ENCODE measurements around the gene ADISSP. TPM values are rescaled to one million over a fixed set of nuclear protein-coding genes. Genes with fewer than 3 reads are reported as not detected.

The ADISSP gene
- total and polyA plus RNA-seq, 2 donors (not counting 1 experiment from before 2014, with no cell fraction given) = 17.0 to 23.5 TPM

DNA sequence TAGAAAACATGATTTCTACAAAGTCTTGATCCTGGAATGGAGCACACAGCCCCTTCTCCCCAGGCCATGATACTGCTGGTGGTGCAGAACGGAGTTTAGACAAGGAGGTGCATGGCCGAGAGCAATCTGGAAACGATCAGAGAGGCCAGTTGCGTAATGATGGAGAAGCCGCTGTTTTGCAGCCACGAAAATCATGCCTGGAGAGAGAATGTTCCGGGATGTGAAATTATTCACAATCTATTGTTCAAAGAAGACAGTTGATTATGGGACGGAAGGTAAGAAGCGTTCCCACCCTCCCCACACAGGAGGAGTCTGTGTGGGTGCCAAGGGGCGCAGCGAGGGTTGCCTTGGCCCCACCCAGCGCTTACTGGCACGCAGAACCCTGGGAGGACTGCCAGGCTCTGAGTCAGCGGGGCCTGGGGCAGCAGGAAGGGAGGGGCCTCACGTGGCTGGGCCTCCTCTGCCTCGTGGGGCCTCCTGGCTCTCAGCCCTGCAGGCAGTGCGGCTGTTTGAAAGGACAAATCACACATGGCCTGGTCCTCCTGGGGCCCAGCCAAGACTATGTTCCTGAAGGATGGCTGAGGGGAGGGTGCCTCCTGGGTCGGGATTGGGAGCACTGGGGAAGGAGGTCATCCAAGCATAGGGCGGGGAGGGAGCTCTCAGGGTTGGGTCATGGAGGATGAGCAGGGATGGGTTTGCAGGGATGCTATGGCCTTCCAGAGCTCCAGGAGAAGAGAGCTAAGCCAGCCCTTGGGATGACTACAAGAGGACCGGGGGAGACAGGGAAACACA, 44.1 kb upstream of the ADISSP start:
- peak overlapping the region; percentile 85 for H3K4me2 ChIP-seq (ENCODE audit: extremely low read depth, insufficient read depth, low read length)
- H3K36me3 ChIP-seq (ENCODE audit: control insufficient read depth, insufficient read depth, low read length) = no peaks in the 10 kb centered on the region
- no peaks in the 10 kb centered on the region for H4K20me1 ChIP-seq (ENCODE audit: control insufficient read depth, extremely low read depth, insufficient read depth, low read length)
- peak overlapping the region; percentile 39 to 46 (median 45) for H3K4me3 ChIP-seq (replicated peaks in 1 of 4; ENCODE audit: control extremely low read depth in 1 of 4, insufficient read depth in 1 of 4, low read depth in 3 of 4, low read length in 4 of 4)
- no peaks in the 10 kb centered on the region for H3K27me3 ChIP-seq (ENCODE audit: control insufficient read depth, insufficient read depth, low read length)
- H3K9me3 ChIP-seq (ENCODE audit: control insufficient read depth, insufficient read depth, low read depth, low read length) = no peaks in the 10 kb centered on the region
- no peak overlapping the region for H2AFZ ChIP-seq (ENCODE audit: low read length)
- peaks cover 36% of the 10 kb centered on the region for H3K4me1 ChIP-seq (ENCODE audit: control insufficient read depth, extremely low read depth, insufficient read depth, low read length)
- no peak for TF ChIP-seq EZH2 (IDR thresholded peaks at IDR 0.05; ENCODE audit: low read length, missing control alignments)
- H3K9ac ChIP-seq (ENCODE audit: insufficient read depth, low read length) = peak overlapping the region; percentile 51
- peaks cover 5% of the 10 kb centered on the region for H3K79me2 ChIP-seq (ENCODE audit: control insufficient read depth, insufficient read depth, low read length)
- DNase-seq (ENCODE audit: low read depth in 2 of 2) = peak; percentile 97 to 99
- peak overlapping the region; percentile 96 for H3K27ac ChIP-seq (ENCODE audit: insufficient read depth, low read length)

DNA sequence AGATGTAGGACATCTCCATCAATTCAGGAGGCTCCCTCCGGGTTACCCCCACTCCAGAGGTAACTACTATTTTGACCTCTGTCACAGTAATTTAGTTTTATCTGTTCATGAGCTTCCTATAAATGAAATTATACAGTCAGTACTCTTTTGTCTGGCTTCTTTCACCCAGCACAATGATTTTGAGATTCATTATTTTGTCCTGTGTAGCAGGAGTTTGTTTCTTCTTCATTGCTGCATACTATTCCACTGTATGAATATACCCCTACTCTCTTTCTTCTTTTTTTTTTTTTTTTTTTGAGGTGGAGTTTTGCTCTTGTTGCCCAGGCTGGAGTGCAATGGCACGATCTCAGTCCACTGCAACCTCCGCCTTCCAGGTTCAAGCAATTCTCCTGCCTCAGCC, 41.0 kb upstream of the ADISSP start:
- peak overlapping the region in 3 of 4 experiments; percentile 12 to 30 (median 15) for H3K4me3 ChIP-seq (replicated peaks in 1 of 4; ENCODE audit: control extremely low read depth in 1 of 4, insufficient read depth in 1 of 4, low read depth in 3 of 4, low read length in 4 of 4)
- peaks cover 23% of the 10 kb centered on the region for H3K36me3 ChIP-seq (ENCODE audit: control insufficient read depth, insufficient read depth, low read length)
- no peaks in the 10 kb centered on the region for H3K27me3 ChIP-seq (ENCODE audit: control insufficient read depth, insufficient read depth, low read length)
- no peak for DNase-seq (ENCODE audit: low read depth in 2 of 2)
- H3K27ac ChIP-seq (ENCODE audit: insufficient read depth, low read length) = peak overlapping the region; percentile 98
- H3K79me2 ChIP-seq (ENCODE audit: control insufficient read depth, insufficient read depth, low read length) = peaks cover 6% of the 10 kb centered on the region
- H3K4me2 ChIP-seq (ENCODE audit: extremely low read depth, insufficient read depth, low read length) = peak overlapping the region; percentile 72
- no peaks in the 10 kb centered on the region for H3K9me3 ChIP-seq (ENCODE audit: control insufficient read depth, insufficient read depth, low read depth, low read length)
- peaks cover 52% of the 10 kb centered on the region for H3K4me1 ChIP-seq (ENCODE audit: control insufficient read depth, extremely low read depth, insufficient read depth, low read length)
- H3K9ac ChIP-seq (ENCODE audit: insufficient read depth, low read length) = peak overlapping the region; percentile 58
- TF ChIP-seq EZH2 (IDR thresholded peaks at IDR 0.05; ENCODE audit: low read length, missing control alignments) = no peak
- TF ChIP-seq, protein P1, sequence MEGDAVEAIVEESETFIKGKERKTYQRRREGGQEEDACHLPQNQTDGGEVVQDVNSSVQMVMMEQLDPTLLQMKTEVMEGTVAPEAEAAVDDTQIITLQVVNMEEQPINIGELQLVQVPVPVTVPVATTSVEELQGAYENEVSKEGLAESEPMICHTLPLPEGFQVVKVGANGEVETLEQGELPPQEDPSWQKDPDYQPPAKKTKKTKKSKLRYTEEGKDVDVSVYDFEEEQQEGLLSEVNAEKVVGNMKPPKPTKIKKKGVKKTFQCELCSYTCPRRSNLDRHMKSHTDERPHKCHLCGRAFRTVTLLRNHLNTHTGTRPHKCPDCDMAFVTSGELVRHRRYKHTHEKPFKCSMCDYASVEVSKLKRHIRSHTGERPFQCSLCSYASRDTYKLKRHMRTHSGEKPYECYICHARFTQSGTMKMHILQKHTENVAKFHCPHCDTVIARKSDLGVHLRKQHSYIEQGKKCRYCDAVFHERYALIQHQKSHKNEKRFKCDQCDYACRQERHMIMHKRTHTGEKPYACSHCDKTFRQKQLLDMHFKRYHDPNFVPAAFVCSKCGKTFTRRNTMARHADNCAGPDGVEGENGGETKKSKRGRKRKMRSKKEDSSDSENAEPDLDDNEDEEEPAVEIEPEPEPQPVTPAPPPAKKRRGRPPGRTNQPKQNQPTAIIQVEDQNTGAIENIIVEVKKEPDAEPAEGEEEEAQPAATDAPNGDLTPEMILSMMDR (conservative IDR thresholded peaks at IDR 0.05 in 1 of 2, IDR thresholded peaks at IDR 0.05 in 1 of 2; ENCODE audit: low read depth in 1 of 2, low read length in 2 of 2) = no peak
- no peaks in the 10 kb centered on the region for H4K20me1 ChIP-seq (ENCODE audit: control insufficient read depth, extremely low read depth, insufficient read depth, low read length)
- H2AFZ ChIP-seq (ENCODE audit: low read length) = no peak overlapping the region

DNA sequence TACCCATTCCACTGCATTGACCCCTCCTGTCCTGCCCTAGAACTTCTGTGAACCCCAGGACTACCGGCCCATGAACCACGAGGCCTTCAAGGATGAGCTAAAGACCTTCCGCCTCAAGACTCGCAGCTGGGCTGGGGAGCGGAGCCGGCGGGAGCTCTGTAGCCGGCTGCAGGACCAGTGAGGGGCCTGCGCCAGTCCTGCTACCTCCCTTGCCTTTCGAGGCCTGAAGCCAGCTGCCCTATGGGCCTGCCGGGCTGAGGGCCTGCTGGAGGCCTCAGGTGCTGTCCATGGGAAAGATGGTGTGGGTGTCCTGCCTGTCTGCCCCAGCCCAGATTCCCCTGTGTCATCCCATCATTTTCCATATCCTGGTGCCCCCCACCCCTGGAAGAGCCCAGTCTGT, 37.2 kb upstream of the ADISSP start:
- peaks cover 42% of the 10 kb centered on the region for H3K4me1 ChIP-seq (ENCODE audit: control insufficient read depth, extremely low read depth, insufficient read depth, low read length)
- no peak overlapping the region for H3K4me2 ChIP-seq (ENCODE audit: extremely low read depth, insufficient read depth, low read length)
- H3K36me3 ChIP-seq (ENCODE audit: control insufficient read depth, insufficient read depth, low read length) = peaks cover 56% of the 10 kb centered on the region
- H3K4me3 ChIP-seq (replicated peaks in 1 of 4; ENCODE audit: control extremely low read depth in 1 of 4, insufficient read depth in 1 of 4, low read depth in 3 of 4, low read length in 4 of 4) = no peak overlapping the region
- peaks cover 27% of the 10 kb centered on the region for H3K79me2 ChIP-seq (ENCODE audit: control insufficient read depth, insufficient read depth, low read length)
- no peak for DNase-seq (ENCODE audit: low read depth in 2 of 2)
- H3K27me3 ChIP-seq (ENCODE audit: control insufficient read depth, insufficient read depth, low read length) = no peaks in the 10 kb centered on the region
- H3K9me3 ChIP-seq (ENCODE audit: control insufficient read depth, insufficient read depth, low read depth, low read length) = no peaks in the 10 kb centered on the region
- no peaks in the 10 kb centered on the region for H4K20me1 ChIP-seq (ENCODE audit: control insufficient read depth, extremely low read depth, insufficient read depth, low read length)
- TF ChIP-seq, protein P1 (conservative IDR thresholded peaks at IDR 0.05 in 1 of 2, IDR thresholded peaks at IDR 0.05 in 1 of 2; ENCODE audit: low read depth in 1 of 2, low read length in 2 of 2) = no peak
- no peak for TF ChIP-seq EZH2 (IDR thresholded peaks at IDR 0.05; ENCODE audit: low read length, missing control alignments)
- H3K27ac ChIP-seq (ENCODE audit: insufficient read depth, low read length) = peak overlapping the region; percentile 98
- no peak overlapping the region for H2AFZ ChIP-seq (ENCODE audit: low read length)
- H3K9ac ChIP-seq (ENCODE audit: insufficient read depth, low read length) = no peak overlapping the region
